GM18951 (cell line): ENCODE data around the gene ZNF668.
A peak's percentile ranks its signal among the peaks of the same experiment; 100 is the strongest.
"Not testable (repeated sequence)": the region's sequence is repeated elsewhere in the genome, so short reads cannot be mapped to it uniquely, and the experiment has no call there.

Source experiments
- POLR2A ChIP-seq: IDR thresholded peaks from 4 replicates; pipeline ENCODE4 v1.6.1; 2011; ENCODE audit warnings: mild to moderate bottlenecking; ENCODE audit not compliant: insufficient read length, insufficient read depth; ENCODE audit errors: extremely low read depth
- in situ Hi-C: fragments of 300-500 bp; cut with MboI; formaldehyde crosslinking; loops from one replicate; pipeline ENCODE4 v1.12.0; 2022; ENCODE audit warnings: low sequenced_read_pairs, mixed read lengths, inconsistent platforms; ENCODE audit not compliant: unreplicated experiment

The ZNF668 gene

DNA sequence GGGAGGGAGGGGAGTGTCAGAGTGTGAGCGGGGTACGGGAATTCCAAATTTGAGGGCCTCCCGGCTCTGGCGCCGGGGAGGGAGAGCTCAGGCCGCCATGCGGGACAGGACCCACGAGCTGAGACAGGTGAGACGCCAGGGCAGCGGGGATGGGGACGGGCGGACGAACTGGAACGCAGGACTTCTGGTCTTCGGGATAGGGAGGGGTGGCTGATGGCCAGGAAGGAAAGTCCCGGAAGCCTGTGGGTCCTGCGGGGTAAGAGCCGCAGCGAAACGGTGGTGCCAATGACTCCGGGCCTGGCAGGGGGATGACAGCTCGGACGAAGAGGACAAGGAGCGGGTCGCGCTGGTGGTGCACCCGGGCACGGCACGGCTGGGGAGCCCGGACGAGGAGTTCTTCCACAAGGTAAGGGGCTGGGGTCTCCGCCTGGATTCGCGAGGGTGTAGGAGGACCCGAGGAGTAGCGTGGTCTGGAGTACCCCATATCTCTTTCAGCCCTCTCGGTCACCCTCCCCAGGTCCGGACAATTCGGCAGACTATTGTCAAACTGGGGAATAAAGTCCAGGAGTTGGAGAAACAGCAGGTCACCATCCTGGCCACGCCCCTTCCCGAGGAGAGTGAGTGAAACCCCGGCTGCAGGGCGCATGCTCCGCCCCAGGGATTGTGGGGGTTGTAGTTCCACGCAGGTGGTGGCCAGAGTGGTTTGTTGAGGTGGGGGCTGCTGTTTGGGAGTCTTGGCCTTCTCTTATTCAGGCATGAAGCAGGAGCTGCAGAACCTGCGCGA is 40.1 kb downstream of the ZNF668 start:
- in situ Hi-C loops, result no loop called here
- TF ChIP-seq POLR2A, result peak; percentile 37

DNA sequence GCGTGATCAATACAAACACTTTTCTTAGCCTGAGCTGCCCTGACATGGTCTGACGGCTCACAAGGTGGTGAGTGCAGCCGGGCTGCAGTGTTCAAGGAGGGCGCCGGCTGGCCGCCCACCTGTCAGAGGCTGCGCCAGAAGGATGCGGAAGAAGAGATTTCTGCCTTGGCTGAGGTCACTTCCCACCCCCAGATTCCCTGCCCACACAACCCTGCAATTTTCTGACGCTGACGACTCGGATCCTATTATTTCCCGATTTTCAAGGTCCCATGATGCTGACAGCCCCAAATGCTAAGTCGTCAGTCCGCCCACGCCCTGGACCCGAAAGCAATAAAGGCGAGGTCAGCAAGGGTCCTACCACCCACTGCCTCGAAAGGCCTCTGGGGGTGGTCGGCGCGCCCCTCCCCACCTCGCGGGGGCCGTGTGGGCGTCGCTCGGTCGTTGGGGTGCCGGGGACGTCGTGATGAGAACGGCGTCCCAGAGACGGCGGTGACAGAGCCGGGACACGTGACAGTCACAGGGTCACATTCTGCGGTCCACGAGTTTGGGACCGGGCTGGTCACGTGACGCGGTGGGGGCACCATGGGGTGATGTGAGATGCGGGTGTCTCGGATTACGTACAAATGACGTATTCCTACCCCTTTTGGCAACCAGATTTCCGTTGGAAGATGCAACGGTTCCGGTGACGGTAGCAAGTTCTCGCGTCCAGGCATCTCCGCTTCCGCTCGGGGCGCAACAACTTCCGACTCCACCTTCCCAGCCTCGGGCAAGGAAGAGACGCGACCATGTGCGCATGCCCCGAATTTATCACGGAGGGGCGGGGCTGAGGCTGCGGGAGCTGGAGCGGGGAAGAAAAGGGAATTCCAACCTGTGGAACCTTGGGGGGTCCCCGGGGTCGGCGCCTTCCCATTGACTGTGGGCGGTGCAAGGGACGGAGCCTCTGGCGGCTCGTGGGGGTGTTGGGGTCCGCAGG is 41.0 kb downstream of the ZNF668 start, which contains the start of gene STX4:
Gene STX4, plus strand, starts transcription at position 823 of the 973 bp plus-strand sequence. CDS start 248 bp downstream, outside the sequence.
- in situ Hi-C loops, result no loop called here
- peak; percentile 56 for TF ChIP-seq POLR2A

DNA sequence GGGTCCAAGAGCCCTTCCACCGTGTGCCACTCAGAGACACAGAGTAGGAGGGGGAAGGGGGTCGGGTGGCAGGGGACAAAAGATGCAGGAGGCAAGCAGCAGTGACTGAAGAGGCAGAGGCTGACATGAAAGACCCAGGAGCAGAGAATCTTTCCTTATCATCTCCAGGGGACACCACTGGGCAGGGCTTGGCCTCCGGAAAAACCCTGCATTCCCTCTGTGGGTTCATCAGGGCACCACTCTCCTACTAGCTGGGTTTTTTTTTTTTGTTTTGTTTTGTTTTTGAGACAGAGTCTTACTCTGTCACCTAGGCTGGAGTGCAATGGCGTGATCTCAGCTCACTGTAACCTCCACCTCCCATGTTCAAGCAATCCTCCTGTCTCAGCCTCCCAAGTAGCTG is 42.8 kb downstream of the ZNF668 start:
- no peak for TF ChIP-seq POLR2A
- in situ Hi-C loops, result no loop called here

DNA sequence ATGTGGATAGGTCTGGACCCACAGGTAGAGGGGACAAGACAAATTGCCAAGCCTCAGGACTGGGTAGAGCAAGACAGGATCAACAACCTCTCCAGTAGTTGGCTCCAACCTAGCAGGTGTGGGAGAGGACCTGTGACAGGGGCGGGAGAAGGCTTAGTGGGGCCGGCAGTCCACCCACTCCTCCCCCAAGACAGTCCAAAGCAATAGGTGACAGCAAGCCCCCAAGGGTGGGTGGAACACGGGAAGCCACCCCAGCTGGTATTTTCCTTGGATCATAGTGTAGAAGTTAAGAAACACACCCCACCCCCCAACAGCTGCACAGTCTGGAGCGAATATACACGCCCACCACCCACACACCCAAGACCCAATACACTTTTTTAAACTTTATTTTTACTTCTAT is 44.8 kb downstream of the ZNF668 start:
- in situ Hi-C loops, result no loop called here
- no peak for TF ChIP-seq POLR2A

DNA sequence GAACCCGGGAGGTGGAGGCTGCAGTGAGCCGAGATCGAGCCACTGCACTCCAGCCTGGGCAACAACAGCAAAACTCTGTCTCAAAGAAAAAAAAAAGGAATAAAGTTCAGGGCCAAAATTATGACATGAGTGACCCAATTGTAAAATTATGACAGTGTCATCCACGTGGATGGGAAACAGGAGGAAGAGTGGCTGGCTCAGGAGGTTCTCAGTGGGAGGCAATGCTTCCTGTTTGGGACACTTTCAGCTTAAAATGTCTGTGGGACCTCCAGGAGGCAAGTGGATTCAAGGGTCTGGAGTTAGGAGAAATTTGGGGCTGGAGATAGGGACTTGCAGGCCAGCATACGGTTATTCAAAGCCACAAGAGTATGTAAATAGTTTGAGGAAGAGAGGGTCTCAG is 48.7 kb downstream of the ZNF668 start:
- TF ChIP-seq POLR2A, result no peak
- in situ Hi-C loops, result no loop called here

DNA sequence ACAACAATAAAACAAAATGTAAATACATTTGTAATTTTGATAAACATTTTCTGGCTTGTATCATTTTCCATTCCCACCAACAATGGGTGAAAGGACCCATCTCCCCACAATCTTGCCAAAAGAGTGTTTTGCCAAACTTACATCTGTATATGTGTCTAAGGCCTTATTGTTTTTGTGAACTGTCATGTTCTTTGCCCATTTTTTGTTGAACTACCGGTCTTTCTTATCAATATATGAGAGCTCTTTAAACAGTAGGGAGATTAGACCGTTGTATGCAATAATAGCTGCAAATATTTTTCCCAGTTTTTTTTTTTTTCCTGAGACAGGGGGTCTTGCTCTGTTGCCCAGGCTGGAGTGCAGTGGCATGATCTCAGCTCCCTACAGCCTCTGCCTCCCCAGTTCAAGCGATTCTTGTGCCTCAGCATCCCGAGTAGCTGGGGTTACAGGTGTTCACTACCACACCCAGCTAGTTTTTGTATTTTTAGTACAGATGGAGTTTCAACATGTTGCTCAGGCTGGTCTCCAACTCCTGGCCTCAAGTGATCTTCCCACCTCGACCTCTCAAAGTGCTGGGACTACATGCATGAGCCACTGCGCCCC is 50.3 kb downstream of the ZNF668 start:
- in situ Hi-C loops, result no loop called here
- no peak for TF ChIP-seq POLR2A

DNA sequence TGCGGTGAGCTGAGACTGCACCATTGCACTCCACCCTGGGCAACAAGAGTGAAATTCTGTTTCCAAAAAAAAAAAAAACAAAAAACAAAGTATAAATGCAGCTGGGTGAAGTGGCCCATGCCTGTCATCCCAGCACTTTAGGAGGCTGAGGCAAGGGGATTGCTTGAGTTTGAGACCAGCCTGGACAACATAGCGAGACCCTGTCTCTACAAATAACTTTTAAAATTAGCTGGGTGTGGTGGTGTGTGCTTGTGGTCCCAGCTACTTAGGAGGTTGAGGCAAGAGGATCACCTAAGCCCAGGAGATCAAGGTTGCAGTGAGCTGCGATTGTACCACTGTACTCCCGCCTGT is 50.8 kb downstream of the ZNF668 start:
- TF ChIP-seq POLR2A, result no peak
- in situ Hi-C loops, result no loop called here

DNA sequence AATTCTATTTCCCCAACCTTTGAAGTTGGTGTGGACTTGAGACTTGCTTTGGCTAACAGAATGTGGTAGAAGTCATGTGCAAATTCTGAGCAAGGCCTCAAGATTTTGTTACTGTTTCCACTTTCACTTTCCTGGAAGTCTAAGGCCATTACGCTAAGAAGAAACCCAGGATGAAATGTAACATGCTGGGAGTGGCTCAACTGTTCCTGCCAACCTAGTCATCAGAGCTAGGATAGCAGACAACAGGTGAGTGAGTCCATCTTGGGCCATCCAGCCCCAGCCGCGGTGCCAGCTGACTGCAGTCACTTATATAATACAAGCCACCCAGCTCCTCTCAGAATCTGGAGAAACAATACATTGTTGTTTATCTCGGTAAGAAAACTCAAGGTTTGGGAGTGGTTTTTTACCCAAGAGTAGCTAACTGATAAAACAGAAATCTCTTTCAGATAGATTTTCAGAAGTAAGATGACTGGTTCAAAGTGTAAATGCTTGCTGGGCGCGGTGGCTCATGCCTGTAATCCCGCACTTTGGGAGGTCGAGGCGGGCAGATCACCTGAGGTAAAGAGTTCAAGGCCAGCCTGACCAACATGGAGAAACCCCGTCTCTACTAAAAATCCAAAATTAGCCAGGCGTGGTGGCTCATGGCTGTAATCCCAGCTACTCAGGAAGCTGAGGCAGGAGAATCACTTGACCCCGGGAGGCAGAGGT is 51.3 kb downstream of the ZNF668 start:
- TF ChIP-seq POLR2A, result no peak
- in situ Hi-C loops, result no loop called here

DNA sequence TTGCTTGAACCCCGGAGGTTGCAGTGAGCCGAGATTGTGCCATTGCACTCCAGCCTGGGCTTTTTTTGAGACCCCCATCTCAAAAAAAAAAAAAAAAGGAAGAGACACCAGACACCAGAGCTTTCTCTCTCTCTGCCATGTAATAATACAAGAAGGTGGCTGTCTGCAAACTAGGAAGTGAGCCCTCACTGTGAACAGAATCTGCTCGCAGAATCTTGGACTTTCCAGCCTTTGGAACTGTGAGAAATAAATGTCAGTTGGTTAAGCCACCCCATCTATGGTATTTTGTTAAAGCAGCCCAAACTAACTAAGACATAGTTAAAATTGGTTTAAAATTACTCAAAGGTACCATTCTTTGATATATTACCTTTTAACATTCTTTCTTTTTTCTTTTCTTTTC is 53.5 kb downstream of the ZNF668 start:
- no peak for TF ChIP-seq POLR2A
- in situ Hi-C loops, result no loop called here

DNA sequence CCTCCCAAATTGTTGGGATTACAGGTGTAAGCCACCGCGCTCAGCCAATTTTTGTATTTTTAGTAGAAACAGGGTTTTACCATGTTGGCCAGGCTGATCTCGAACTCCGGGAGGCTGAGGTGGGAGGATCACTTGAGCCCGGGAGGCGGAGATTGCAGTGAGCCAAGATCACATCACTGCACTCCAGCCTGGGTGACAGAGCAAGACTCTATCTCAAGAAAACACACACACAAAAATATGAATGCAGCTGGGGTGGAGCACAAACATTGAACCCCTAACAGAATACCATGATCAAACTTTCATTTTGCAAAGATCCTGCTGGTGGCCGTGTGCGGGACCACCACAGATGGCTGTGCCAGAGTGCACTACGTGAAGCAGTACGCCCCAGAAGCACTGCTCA is 56.3 kb downstream of the ZNF668 start:
- in situ Hi-C loops, result not testable (repeated sequence)

DNA sequence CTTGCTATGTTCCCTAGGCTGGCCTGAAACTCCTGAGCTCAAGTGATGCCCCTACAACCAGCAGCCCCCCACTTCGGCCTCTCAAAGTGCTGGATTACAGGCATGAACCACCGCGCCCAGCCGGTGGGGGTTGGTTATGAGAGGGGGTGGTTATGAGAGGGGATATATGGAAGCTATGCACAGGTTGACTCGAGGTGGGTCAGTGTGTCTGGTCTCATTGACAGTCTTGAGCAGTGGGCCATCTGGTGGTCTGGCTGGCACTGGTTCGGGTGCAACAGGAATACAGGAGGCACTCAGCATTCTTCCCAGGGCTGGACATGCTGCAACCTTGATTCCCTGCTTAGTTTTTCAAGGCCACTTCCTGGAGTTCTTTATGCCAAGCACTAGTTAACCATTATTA is 58.0 kb downstream of the ZNF668 start:
- TF ChIP-seq POLR2A, result no peak
- in situ Hi-C loops, result no loop called here

DNA sequence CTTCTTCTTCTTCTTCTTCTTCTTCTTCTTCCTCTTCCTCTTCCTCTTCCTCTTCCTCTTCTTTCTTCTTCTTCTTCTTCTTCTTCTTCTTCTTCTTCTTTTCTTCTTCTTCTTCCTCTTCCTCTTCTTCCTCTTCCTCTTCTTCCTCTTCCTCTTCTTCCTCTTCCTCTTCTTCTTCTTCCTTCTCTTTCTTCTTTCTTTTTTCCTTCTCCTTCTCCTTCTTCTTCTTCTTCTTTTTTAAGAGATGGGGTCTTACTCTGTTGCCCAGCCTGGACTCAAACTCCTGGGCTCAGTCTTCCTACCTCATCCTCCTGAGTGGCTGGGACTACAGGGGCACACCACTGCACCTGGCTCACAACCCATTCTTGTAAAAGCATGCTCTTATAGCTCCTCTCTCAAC is 60.7 kb downstream of the ZNF668 start:
- in situ Hi-C loops, result not testable (repeated sequence)

DNA sequence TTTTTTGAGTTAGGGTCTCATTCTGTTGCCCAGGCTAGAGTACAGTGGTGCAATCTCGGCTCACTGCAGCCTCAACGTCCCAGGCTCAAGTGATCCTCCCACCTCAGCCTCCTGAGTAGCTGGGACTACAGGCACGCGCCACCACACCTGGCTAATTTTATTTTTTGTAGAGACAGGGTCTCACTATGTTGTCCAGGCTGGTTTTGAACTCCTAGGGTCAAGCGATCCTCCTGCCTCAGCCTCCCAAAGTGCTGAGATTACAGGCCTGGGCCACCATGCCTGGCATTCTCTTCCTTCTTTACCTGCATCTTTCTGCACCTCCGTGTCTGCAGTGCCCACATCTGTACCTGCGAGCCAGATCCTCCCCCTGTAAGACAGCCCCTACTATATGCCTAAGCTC is 62.2 kb downstream of the ZNF668 start:
- in situ Hi-C loops, result not testable (repeated sequence)
